Fibroblast of lung (primary cell): ENCODE results near the gene MON1A. TPM values are rescaled to one million over a fixed set of nuclear protein-coding genes. Genes with fewer than 3 reads are reported as not detected.
"Not testable (repeated sequence)": the region's sequence is repeated elsewhere in the genome, so short reads cannot be mapped to it uniquely, and the experiment has no call there.

Experiments used
- DNase-seq, 2 donors: peaks; one replicate each; pipeline versions ENCODE4 v3.0.0 to v3.0.0-alpha.2; 2010; ENCODE audit warnings: low read depth in 2 of 2
- H2AFZ ChIP-seq: 2 replicates; pipeline ENCODE4 v1.5.1; 2012; ENCODE audit warnings: low read length, control low read depth, inconsistent platforms
- H3K27ac ChIP-seq: 2 replicates; pipeline ENCODE4 v1.5.1; 2011; ENCODE audit warnings: low read length, control low read depth; ENCODE audit not compliant: insufficient read depth
- H3K27me3 ChIP-seq: 2 replicates; pipeline ENCODE4 v1.5.1; 2011; ENCODE audit warnings: mild to moderate bottlenecking, low read length; ENCODE audit not compliant: control insufficient read depth, insufficient read depth
- H3K36me3 ChIP-seq: 2 replicates; pipeline ENCODE4 v1.5.1; 2011; ENCODE audit warnings: low read length; ENCODE audit not compliant: control insufficient read depth, insufficient read depth
- H3K4me1 ChIP-seq: 2 replicates; pipeline ENCODE4 v1.5.1; 2011; ENCODE audit warnings: low read length; ENCODE audit not compliant: control insufficient read depth, insufficient read depth; ENCODE audit errors: extremely low read depth
- H3K4me2 ChIP-seq: 2 replicates; pipeline ENCODE4 v1.5.1; 2011; ENCODE audit warnings: low read length, control low read depth; ENCODE audit not compliant: insufficient read depth; ENCODE audit errors: extremely low read depth
- H3K4me3 ChIP-seq, 4 experiments: fragments of 200-600 bp in 1 of 4; sonication (generic) in 1 of 4; replicated peaks in 1 of 4; 2 replicates each; pipeline ENCODE4 v1.5.1; 2011 to 2016; ENCODE audit warnings: low read length in 4 of 4, low read depth in 3 of 4, mild to moderate bottlenecking in 3 of 4, control low read depth in 2 of 4, inconsistent platforms in 1 of 4, mixed read lengths in 1 of 4; ENCODE audit not compliant: insufficient read depth in 1 of 4; ENCODE audit errors: control extremely low read depth in 1 of 4
- H3K79me2 ChIP-seq: 2 replicates; pipeline ENCODE4 v1.5.1; 2012; ENCODE audit warnings: mild to moderate bottlenecking, low read length, inconsistent platforms; ENCODE audit not compliant: control insufficient read depth, insufficient read depth
- H3K9ac ChIP-seq: 2 replicates; pipeline ENCODE4 v1.5.1; 2011; ENCODE audit warnings: mild to moderate bottlenecking, low read length, control low read depth; ENCODE audit not compliant: insufficient read depth
- H3K9me3 ChIP-seq: 2 replicates; pipeline ENCODE4 v1.5.1; 2012; ENCODE audit warnings: low read depth, low read length; ENCODE audit not compliant: control insufficient read depth, insufficient read depth
- H4K20me1 ChIP-seq: 2 replicates; pipeline ENCODE4 v1.5.1; 2011; ENCODE audit warnings: low read length; ENCODE audit not compliant: control insufficient read depth, insufficient read depth; ENCODE audit errors: extremely low read depth
- EZH2 ChIP-seq: IDR thresholded peaks from 2 replicates; pipeline ENCODE4 v1.5.1; 2012; ENCODE audit warnings: low read length, control low read depth, mild to moderate bottlenecking; ENCODE audit errors: missing control alignments
- polyA plus RNA-seq, 2 donors: library from polyadenylated mRNA; depleted of rRNA in 1 of 2; stranded (reverse) in 1 of 2; unstranded in 1 of 2; fragments of >200 nt; gene quantifications; 2 replicates each; pipeline ENCODE4 v1.2.1, GENCODE V29; 2011 to 2012; ENCODE audit warnings: missing spikeins in 1 of 2
- total RNA-seq: library from RNA; depleted of rRNA; stranded (reverse); fragments of >200 nt; gene quantifications from 2 replicates; pipeline ENCODE4 v1.2.1, GENCODE V29; 2014
- TF ChIP-seq, protein P1 (sequence below), 2 donors: IDR thresholded peaks in 1 of 2; conservative IDR thresholded peaks in 1 of 2; 1 replicate in 1 of 2; 2 replicates in 1 of 2; pipeline ENCODE4 v1.5.1; 2011 to 2012; ENCODE audit warnings: low read length in 2 of 2, control low read depth in 1 of 2, inconsistent platforms in 1 of 2, low read depth in 1 of 2, mild to moderate bottlenecking in 1 of 2

The MON1A gene
- total and polyA plus RNA-seq, 2 donors (not counting 1 experiment from before 2014, with no cell fraction given) = 6.7 to 12.2 TPM

DNA sequence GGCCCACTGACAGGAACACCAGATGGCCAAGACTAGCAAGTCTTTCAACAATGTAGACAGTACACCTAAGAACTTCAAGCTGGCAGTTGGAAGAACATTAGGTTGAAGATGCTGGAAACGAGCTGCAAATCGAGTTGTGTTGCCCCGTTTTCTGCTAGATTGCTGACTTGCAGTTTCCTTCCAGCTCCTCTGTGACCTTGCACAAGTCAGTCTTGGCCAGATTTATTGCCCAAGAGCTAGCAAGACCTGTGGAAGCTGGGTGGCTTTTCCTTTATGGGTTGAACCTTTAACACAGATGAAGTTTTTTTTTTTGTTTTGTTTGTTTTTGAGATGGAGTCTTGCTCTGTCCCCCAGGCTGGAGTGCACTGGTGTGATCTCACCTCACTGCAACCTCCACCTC, 7.5 kb upstream of the MON1A start:
- H3K4me3 ChIP-seq = no peak overlapping the region
- DNase-seq = no peak
- TF ChIP-seq, protein P1, sequence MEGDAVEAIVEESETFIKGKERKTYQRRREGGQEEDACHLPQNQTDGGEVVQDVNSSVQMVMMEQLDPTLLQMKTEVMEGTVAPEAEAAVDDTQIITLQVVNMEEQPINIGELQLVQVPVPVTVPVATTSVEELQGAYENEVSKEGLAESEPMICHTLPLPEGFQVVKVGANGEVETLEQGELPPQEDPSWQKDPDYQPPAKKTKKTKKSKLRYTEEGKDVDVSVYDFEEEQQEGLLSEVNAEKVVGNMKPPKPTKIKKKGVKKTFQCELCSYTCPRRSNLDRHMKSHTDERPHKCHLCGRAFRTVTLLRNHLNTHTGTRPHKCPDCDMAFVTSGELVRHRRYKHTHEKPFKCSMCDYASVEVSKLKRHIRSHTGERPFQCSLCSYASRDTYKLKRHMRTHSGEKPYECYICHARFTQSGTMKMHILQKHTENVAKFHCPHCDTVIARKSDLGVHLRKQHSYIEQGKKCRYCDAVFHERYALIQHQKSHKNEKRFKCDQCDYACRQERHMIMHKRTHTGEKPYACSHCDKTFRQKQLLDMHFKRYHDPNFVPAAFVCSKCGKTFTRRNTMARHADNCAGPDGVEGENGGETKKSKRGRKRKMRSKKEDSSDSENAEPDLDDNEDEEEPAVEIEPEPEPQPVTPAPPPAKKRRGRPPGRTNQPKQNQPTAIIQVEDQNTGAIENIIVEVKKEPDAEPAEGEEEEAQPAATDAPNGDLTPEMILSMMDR (conservative IDR thresholded peaks at IDR 0.05 in 1 of 2, IDR thresholded peaks at IDR 0.05 in 1 of 2; ENCODE audit: low read depth in 1 of 2, low read length in 2 of 2) = no peak
- TF ChIP-seq EZH2 = no peak
- no peak overlapping the region for H3K27ac ChIP-seq
- peaks cover 2% of the 10 kb centered on the region for H4K20me1 ChIP-seq
- no peak overlapping the region for H2AFZ ChIP-seq
- H3K4me2 ChIP-seq = no peak overlapping the region
- peaks cover 18% of the 10 kb centered on the region for H3K79me2 ChIP-seq
- H3K4me1 ChIP-seq = no peaks in the 10 kb centered on the region
- H3K27me3 ChIP-seq = no peaks in the 10 kb centered on the region
- no peak overlapping the region for H3K9ac ChIP-seq
- no peaks in the 10 kb centered on the region for H3K36me3 ChIP-seq
- H3K9me3 ChIP-seq = no peaks in the 10 kb centered on the region

DNA sequence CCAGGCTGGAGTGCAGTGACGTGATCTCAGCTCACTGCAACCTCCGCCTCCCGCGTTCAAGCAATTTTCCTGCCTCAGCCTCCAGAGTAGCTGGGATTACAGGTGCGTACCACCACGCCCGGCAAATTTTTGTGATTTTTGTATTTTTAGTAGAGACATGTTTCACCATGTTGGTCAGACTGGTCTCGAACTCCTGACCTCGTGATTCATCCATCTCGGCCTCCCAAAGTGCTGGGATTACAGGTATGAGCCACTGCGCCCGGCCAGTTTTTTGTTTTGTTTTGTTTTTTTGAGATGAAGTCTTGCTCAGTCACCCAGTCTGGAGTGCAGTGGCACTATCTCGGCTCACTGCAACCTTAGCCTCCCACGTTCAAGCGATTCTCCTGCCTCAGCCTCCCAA, 2.7 kb upstream of the MON1A start:
- DNase-seq, H4K20me1 ChIP-seq: not testable (repeated sequence)

DNA sequence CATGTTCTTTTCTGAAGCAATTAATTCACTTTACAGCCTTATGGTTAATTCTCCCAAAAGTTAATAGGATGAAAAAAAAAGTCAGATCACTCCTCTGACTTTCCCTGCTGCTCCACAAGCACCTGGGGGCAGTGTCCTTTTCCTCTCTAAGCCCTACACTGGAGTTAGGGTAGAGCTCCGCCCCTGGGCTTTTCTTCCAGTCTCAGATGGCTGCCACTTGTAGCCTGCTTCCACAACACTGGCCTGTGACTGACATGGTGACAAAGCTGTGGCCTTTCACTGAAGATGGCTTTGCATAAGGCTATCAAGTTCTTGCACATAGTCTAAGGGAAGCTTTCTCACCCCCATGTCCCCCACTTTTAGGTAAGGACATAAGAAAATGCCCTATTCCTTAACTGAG, 1.3 kb upstream of the MON1A start:
- Histone ChIP-seq H3K4me1 (peaks cover 2% of the 10 kb centered on the region), H3K4me3 (no peak overlapping the region), H3K4me2 (no peak overlapping the region), H2AFZ (no peak overlapping the region), H3K9me3 (no peaks in the 10 kb centered on the region), H3K27me3 (no peaks in the 10 kb centered on the region), H3K36me3 (no peaks in the 10 kb centered on the region), H3K79me2 (peaks cover 2% of the 10 kb centered on the region), H3K9ac (no peak overlapping the region), H4K20me1 (no peaks in the 10 kb centered on the region), H3K27ac (no peak overlapping the region)
- no peak for TF ChIP-seq EZH2
- TF ChIP-seq, protein P1 (conservative IDR thresholded peaks at IDR 0.05 in 1 of 2, IDR thresholded peaks at IDR 0.05 in 1 of 2; ENCODE audit: low read depth in 1 of 2, low read length in 2 of 2) = no peak
- DNase-seq = no peak

More for the DNA sequence above, 2.7 kb upstream of the MON1A start:
- not testable (repeated sequence) for H3K4me3 ChIP-seq, H2AFZ ChIP-seq, H3K27me3 ChIP-seq, H3K27ac ChIP-seq, H3K4me2 ChIP-seq, H3K36me3 ChIP-seq, H3K79me2 ChIP-seq, H3K9me3 ChIP-seq, H3K4me1 ChIP-seq, H3K9ac ChIP-seq
